ENCODE data around the gene RIC8A. TPM values are rescaled to one million over a fixed set of nuclear protein-coding genes. Genes with fewer than 3 reads are reported as not detected.
A peak's percentile ranks its signal among the peaks of the same experiment; 100 is the strongest.

RIC8A gene
- total and polyA plus RNA-seq, 9 of the 15 experiments (the other 6 are each of a cell fraction or from before 2014, with no cell fraction given), result 10.7 to 108 (median 72.1) TPM

- TF ChIP-seq REST (IDR thresholded peaks at IDR 0.05; ENCODE audit: borderline replicate concordance) (no peak), REST (CRISPR knock-in tag; IDR thresholded peaks at IDR 0.05; ENCODE audit: low read depth) (peak; percentile 58; the same call in 1 of the 2 replicates), U2AF1 (optimal IDR thresholded peaks at IDR 0.05; ENCODE audit: low read depth, low read length) (no peak), GATAD2A (IDR thresholded peaks at IDR 0.05) (no peak), POLR2G (IDR thresholded peaks at IDR 0.05; ENCODE audit: low read depth, low read length) (peak; percentile 86), JUN (IDR thresholded peaks at IDR 0.05; ENCODE audit: borderline replicate concordance, low read depth, low read length) (no peak), JUN (CRISPR knock-in tag; IDR thresholded peaks at IDR 0.05; ENCODE audit: borderline replicate concordance) (no peak), ZNF280B (CRISPR knock-in tag; IDR thresholded peaks at IDR 0.05) (no peak), ETV6 (IDR thresholded peaks at IDR 0.05; ENCODE audit: borderline replicate concordance in 1 of 2, low read depth in 2 of 2, low read length in 1 of 2) (no peak), ETV6 (CRISPR knock-in tag; IDR thresholded peaks at IDR 0.05; ENCODE audit: borderline replicate concordance) (no peak), KLF10 (CRISPR knock-in tag; IDR thresholded peaks at IDR 0.05) (no peak), CHCHD3 (CRISPR knock-in tag; IDR thresholded peaks at IDR 0.05) (no peak), ATF3 (IDR thresholded peaks at IDR 0.05) (no peak), ATF3 (CRISPR knock-in tag; conservative IDR thresholded peaks at IDR 0.05) (peak; percentile 43; the same call in 1 of the 2 replicates), EHMT2 (IDR thresholded peaks at IDR 0.05) (no peak), ZNF253 (CRISPR knock-in tag; conservative IDR thresholded peaks at IDR 0.05) (no peak), HDAC3 (IDR thresholded peaks at IDR 0.05; ENCODE audit: borderline replicate concordance, partially characterized antibody) (no peak), ELF1 (tag; IDR thresholded peaks at IDR 0.05) (peak; percentile 84)
These were observed 29.6 kb downstream of the RIC8A start, which contains the start of gene PSMD13 (continued) for GRCh38 chr11:236774-237767.
